Astrocyte of the cerebellum (primary cell): ENCODE results near the gene C9orf50.

Experiments
- DNase-seq: peaks from one replicate; pipeline ENCODE4 v3.0.0-alpha.2; 2011; ENCODE audit warnings: low read depth
- H3K4me3 ChIP-seq: 2 replicates; pipeline ENCODE4 v1.5.1; 2011; ENCODE audit warnings: mild to moderate bottlenecking, low read depth, low read length, moderate library complexity
- in situ Hi-C: cut with HindIII; loops from 2 replicates; pipeline ENCODE4 v1.10.0; 2017; ENCODE audit warnings: low sequenced_read_pairs
- TF ChIP-seq, protein P1 (sequence below): IDR thresholded peaks from 2 replicates; pipeline ENCODE4 v1.5.1; 2012; ENCODE audit warnings: low read length, low read depth, moderate library complexity, mild to moderate bottlenecking; ENCODE audit errors: missing control alignments

C9orf50 gene

GRCh38 chr9:129648092-129648763 lies 27.3 kb upstream of the C9orf50 start:
- DNase-seq: no peak
- no peak overlapping the region for H3K4me3 ChIP-seq
- TF ChIP-seq, protein P1, sequence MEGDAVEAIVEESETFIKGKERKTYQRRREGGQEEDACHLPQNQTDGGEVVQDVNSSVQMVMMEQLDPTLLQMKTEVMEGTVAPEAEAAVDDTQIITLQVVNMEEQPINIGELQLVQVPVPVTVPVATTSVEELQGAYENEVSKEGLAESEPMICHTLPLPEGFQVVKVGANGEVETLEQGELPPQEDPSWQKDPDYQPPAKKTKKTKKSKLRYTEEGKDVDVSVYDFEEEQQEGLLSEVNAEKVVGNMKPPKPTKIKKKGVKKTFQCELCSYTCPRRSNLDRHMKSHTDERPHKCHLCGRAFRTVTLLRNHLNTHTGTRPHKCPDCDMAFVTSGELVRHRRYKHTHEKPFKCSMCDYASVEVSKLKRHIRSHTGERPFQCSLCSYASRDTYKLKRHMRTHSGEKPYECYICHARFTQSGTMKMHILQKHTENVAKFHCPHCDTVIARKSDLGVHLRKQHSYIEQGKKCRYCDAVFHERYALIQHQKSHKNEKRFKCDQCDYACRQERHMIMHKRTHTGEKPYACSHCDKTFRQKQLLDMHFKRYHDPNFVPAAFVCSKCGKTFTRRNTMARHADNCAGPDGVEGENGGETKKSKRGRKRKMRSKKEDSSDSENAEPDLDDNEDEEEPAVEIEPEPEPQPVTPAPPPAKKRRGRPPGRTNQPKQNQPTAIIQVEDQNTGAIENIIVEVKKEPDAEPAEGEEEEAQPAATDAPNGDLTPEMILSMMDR: no peak
- in situ Hi-C loops: no loop called here

GRCh38 chr9:129647635-129648034 lies 26.7 kb upstream of the C9orf50 start:
- no peak overlapping the region for H3K4me3 ChIP-seq
- in situ Hi-C loops: no loop called here
- no peak for DNase-seq
- TF ChIP-seq, protein P1: no peak

- in situ Hi-C loops: no loop called here
- TF ChIP-seq, protein P1: no peak
- DNase-seq: no peak
- no peak overlapping the region for H3K4me3 ChIP-seq
Measured at GRCh38 chr9:129646654-129647053, 25.8 kb upstream of the C9orf50 start.

DNA sequence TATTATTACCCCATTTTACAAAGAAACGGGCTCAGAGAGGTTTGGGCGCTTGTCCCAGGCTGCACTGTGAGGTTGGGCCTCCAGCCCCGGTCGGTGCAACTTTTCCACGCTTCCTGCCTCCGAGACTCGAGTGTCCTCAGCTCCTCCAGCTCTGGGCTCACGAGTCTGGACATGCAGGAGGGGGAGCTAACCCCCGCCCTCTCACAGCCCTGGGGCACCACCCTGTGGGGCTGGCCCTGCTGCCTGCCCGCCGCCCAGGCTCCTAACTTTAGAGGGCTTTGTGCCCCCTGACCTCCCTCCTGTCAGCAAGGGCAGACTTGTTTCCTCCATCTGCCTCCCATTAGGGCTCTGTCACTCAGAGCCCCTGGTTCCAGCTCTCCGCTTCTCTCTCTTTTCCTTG lies 25.4 kb upstream of the C9orf50 start:
- TF ChIP-seq, protein P1: no peak
- no peak overlapping the region for H3K4me3 ChIP-seq
- in situ Hi-C loops: no loop called here
- no peak for DNase-seq

DNA sequence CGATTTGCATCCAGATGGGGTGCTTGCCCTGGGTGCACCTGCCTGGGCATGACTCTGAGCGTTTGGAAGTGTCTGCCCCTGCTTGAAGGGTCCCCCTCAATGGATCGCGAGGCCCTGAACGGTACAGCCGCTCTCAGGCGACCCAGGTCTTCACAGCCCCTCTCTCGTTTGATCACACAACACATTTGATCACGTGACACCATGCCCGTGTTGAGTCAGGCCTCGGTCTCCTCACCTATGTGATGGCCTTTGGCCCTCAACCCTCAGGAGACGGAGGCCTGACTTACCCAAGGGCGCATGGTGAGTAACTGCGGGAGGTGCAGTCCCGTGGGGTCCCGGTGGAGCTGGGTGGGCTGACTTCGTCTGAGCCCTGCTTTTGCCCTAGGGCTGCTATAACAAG lies 24.0 kb upstream of the C9orf50 start:
- no peak overlapping the region for H3K4me3 ChIP-seq
- no peak for DNase-seq
- TF ChIP-seq, protein P1: no peak
- in situ Hi-C loops: no loop called here

- H3K4me3 ChIP-seq: no peak overlapping the region
- TF ChIP-seq, protein P1: no peak
- in situ Hi-C loops: no loop called here
- DNase-seq: no peak
Measured at GRCh38 chr9:129644365-129644764, 23.5 kb upstream of the C9orf50 start.
